Aorta (tissue), 5 donors: Measurements from ENCODE around the gene ZDHHC12. TPM values are rescaled to one million over a fixed set of nuclear protein-coding genes. Genes with fewer than 3 reads are reported as not detected.

ENCODE experiments used
- ATAC-seq: fragments of 200-7000 bp; cut with Tn5 transposase; one replicate; pipeline ENCODE4 v1.9.1; 2022; ENCODE audit warnings: moderate library complexity; ENCODE audit not compliant: low FRiP score
- DNase-seq, 2 donors: peaks; one replicate each; pipeline ENCODE4 v3.0.0-alpha.2; 2020
- H3K27ac ChIP-seq, 2 donors: one replicate each; pipeline ENCODE4 v1.5.1; 2013; ENCODE audit warnings: low read length in 2 of 2, mild to moderate bottlenecking in 2 of 2, moderate library complexity in 2 of 2, control low read depth in 1 of 2, inconsistent platforms in 1 of 2, low read depth in 1 of 2
- H3K27me3 ChIP-seq, 2 donors: one replicate each; pipeline ENCODE4 v1.6.1; 2013; ENCODE audit warnings: control low read depth in 1 of 2, low read length in 1 of 2, mild to moderate bottlenecking in 1 of 2, moderate library complexity in 1 of 2; ENCODE audit not compliant: insufficient read depth in 2 of 2, control insufficient read depth in 1 of 2
- H3K36me3 ChIP-seq, 2 donors: one replicate each; pipeline ENCODE4 v1.6.1; 2013; ENCODE audit warnings: control low read depth in 1 of 2, low read length in 1 of 2, mild to moderate bottlenecking in 1 of 2; ENCODE audit not compliant: insufficient read depth in 2 of 2, control insufficient read depth in 1 of 2
- H3K4me1 ChIP-seq, 2 donors: one replicate each; pipeline ENCODE4 v1.6.1; 2013; ENCODE audit warnings: low read length in 2 of 2, control low read depth in 1 of 2, mild to moderate bottlenecking in 1 of 2, moderate library complexity in 1 of 2; ENCODE audit not compliant: insufficient read depth in 2 of 2, control insufficient read depth in 1 of 2
- H3K4me3 ChIP-seq, 2 donors: one replicate each; pipeline ENCODE4 v1.5.1; 2013; ENCODE audit warnings: low read length in 2 of 2, control low read depth in 1 of 2, mild to moderate bottlenecking in 1 of 2
- H3K9me3 ChIP-seq: one replicate; pipeline ENCODE4 v1.6.1; 2013; ENCODE audit warnings: mild to moderate bottlenecking, low read length; ENCODE audit not compliant: control insufficient read depth
- WGBS, 2 donors: extraction: QIAGEN DNeasy Blood & Tissue Kit; methylation state at CpG; one replicate each; pipeline ENCODE4 v1.1.7; 2013; 5-methylcytosine and 5-hydroxymethylcytosine counted together
- intact Hi-C, 2 donors: fragments of 100-400 bp; cut with DNase I; formaldehyde crosslinking; loops; one replicate each; pipeline versions ENCODE4 v1.14.2 to v1.15.0; 2022
- polyA plus RNA-seq, 2 donors: library from polyadenylated mRNA; stranded (reverse); fragments of 200-250 nt; gene quantifications; one replicate each; pipeline ENCODE4 v1.2.3, GENCODE V29; 2013
- total RNA-seq, 2 donors: library from RNA; stranded (reverse); fragmentation: NEBNext Ultra II Directional; extraction: Animal tissue kit (Norgen Biotek cat#: 25700); gene quantifications; one replicate each; pipeline ENCODE4 v1.2.1, GENCODE V29; 2021
- donor health status: healthy with polysubstance abuse.
- donor health status: Bipolar disorder and iron deficiency.
- donor health status: DM: no; HTN: no; CAD: no.
- donor health status: DM: no; HTN: no; CAD: no.
- donor health status: DM: yes; HTN: yes; CAD: no.

Gene ZDHHC12
- total and polyA plus RNA-seq, 4 donors, result 11.2 to 30.9 (median 17.2) TPM

- Histone ChIP-seq H3K27ac (no peak overlapping the region), H3K9me3 (no peaks in the 10 kb centered on the region), H3K4me3 (no peak overlapping the region), H3K27me3 (no peaks in the 10 kb centered on the region), H3K4me1 (no peaks in the 10 kb centered on the region), H3K36me3 (peaks cover 0 to 2% of the 10 kb centered on the region in 2 donors)
- 29 to 35% methylated on average over 9 of the region's 9 CpGs for WGBS, 2 donors
- DNase-seq (peak in 1 of 2 donors; percentile 70), ATAC-seq (peak; percentile 27)
- intact Hi-C loops, result no loop called here
Measured at GRCh38 chr9:128733256-128733655, 9.3 kb upstream of the ZDHHC12 start.

GRCh38 chr9:128732576-128732975, 8.6 kb upstream of the ZDHHC12 start:
- 88 to 89% methylated on average over 13 of the region's 13 CpGs for WGBS, 2 donors
- H3K4me3 ChIP-seq, result no peak overlapping the region
- intact Hi-C loops, result no loop called here
- no peak for DNase-seq
- no peak overlapping the region for H3K27ac ChIP-seq
- ATAC-seq, result no peak
- no peaks in the 10 kb centered on the region for H3K4me1 ChIP-seq
- no peaks in the 10 kb centered on the region for H3K27me3 ChIP-seq
- peaks cover 0 to 2% of the 10 kb centered on the region in 2 donors for H3K36me3 ChIP-seq
- H3K9me3 ChIP-seq, result no peaks in the 10 kb centered on the region

- no peaks in the 10 kb centered on the region for H3K9me3 ChIP-seq
- H3K27me3 ChIP-seq, result no peaks in the 10 kb centered on the region
- H3K4me3 ChIP-seq, result no peak overlapping the region
- no peaks in the 10 kb centered on the region for H3K4me1 ChIP-seq
- DNase-seq (no peak), ATAC-seq (no peak)
- peaks cover 0 to 2% of the 10 kb centered on the region in 2 donors for H3K36me3 ChIP-seq
- no peak overlapping the region for H3K27ac ChIP-seq
- intact Hi-C loops, result no loop called here
- 81 to 82% methylated on average over 9 of the region's 9 CpGs for WGBS, 2 donors
Measured at GRCh38 chr9:128731691-128732090, 7.8 kb upstream of the ZDHHC12 start.

- intact Hi-C loops, result no loop called here
- no peak for DNase-seq
- WGBS, 2 donors, result 84 to 87% methylated on average over 13 of the region's 13 CpGs
Measured at GRCh38 chr9:128731093-128731492, 7.2 kb upstream of the ZDHHC12 start.

GRCh38 chr9:128729766-128730517, 6.0 kb upstream of the ZDHHC12 start:
- H3K27ac ChIP-seq, result no peak overlapping the region

More at GRCh38 chr9:128731093-128731492, 7.2 kb upstream of the ZDHHC12 start:
- no peaks in the 10 kb centered on the region for H3K4me1 ChIP-seq
- H3K9me3 ChIP-seq, result no peaks in the 10 kb centered on the region
- peaks cover 0 to 2% of the 10 kb centered on the region in 2 donors for H3K36me3 ChIP-seq
- ATAC-seq, result no peak
- H3K27me3 ChIP-seq, result no peaks in the 10 kb centered on the region
- H3K4me3 ChIP-seq, result no peak overlapping the region
- no peak overlapping the region for H3K27ac ChIP-seq

GRCh38 chr9:128729302-128729701, 5.4 kb upstream of the ZDHHC12 start:
- 72 to 74% methylated on average over 5 of the region's 5 CpGs for WGBS, 2 donors
- intact Hi-C loops, result no loop called here
- no peak overlapping the region for H3K4me3 ChIP-seq
- DNase-seq (no peak), ATAC-seq (no peak)
- no peaks in the 10 kb centered on the region for H3K4me1 ChIP-seq
- H3K27me3 ChIP-seq, result no peaks in the 10 kb centered on the region
- H3K9me3 ChIP-seq, result no peaks in the 10 kb centered on the region
- H3K27ac ChIP-seq, result no peak overlapping the region
- H3K36me3 ChIP-seq, result no peaks in the 10 kb centered on the region

More at GRCh38 chr9:128729766-128730517, 6.0 kb upstream of the ZDHHC12 start:
- WGBS, 2 donors, result 84 to 87% methylated on average over 27 of the region's 27 CpGs
- Histone ChIP-seq H3K9me3 (no peaks in the 10 kb centered on the region), H3K4me1 (no peaks in the 10 kb centered on the region), H3K27me3 (no peaks in the 10 kb centered on the region), H3K36me3 (peaks cover 0 to 1% of the 10 kb centered on the region in 2 donors), H3K4me3 (no peak overlapping the region)
- no peak for ATAC-seq
- DNase-seq, result no peak
- intact Hi-C loops, result no loop called here

GRCh38 chr9:128728298-128728697, 4.4 kb upstream of the ZDHHC12 start:
- no peaks in the 10 kb centered on the region for H3K36me3 ChIP-seq
- intact Hi-C loops, result no loop called here

DNA sequence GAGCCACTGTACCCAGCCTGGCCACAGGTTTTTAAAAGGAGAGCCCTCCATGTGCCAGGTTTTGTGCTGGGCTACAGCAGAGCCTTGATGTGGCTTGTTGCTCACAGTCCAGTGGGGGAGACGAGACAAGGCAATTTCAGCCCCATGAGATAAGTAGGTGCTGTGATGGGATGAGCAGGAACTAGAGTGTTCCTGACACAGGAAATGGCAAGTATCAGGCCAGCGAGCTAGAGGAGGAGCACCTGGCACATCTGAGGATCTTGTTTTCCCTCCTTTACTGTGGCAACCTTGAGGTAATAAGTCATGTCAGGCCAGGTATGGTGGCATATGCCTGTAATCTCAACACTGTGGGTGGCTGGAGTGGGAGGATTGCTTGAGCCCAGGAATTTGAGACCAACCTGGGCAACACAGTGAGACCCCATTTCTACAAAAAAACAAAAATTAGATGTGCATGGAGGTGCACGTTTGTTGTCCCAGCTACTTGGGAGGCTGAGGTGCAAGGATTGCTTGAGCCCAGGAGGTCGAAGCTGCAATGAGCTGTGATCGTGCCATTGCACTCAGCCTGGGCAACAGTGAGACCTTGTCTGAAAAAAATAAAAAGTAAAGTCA, 3.8 kb upstream of the ZDHHC12 start:
- intact Hi-C loops, result no loop called here

More at GRCh38 chr9:128728298-128728697, 4.4 kb upstream of the ZDHHC12 start:
- no peak overlapping the region for H3K4me3 ChIP-seq
- WGBS, 2 donors, result 58 to 63% methylated on average over 7 of the region's 7 CpGs
- H3K9me3 ChIP-seq, result no peaks in the 10 kb centered on the region
- no peak for ATAC-seq
- DNase-seq, result no peak
- H3K27ac ChIP-seq, result no peak overlapping the region
- no peaks in the 10 kb centered on the region for H3K4me1 ChIP-seq
- no peaks in the 10 kb centered on the region for H3K27me3 ChIP-seq

GRCh38 chr9:128724744-128725211, 851 bp upstream of the ZDHHC12 start:
- WGBS, 2 donors, result 22 to 30% methylated on average over 10 of the region's 10 CpGs
- ATAC-seq, result no peak
- Histone ChIP-seq H3K27me3 (no peaks in the 10 kb centered on the region), H3K4me1 (no peaks in the 10 kb centered on the region), H3K9me3 (no peaks in the 10 kb centered on the region), H3K27ac (no peak overlapping the region), H3K4me3 (peak overlapping the region; percentile 27 to 29), H3K36me3 (no peaks in the 10 kb centered on the region)
- DNase-seq, result peak; percentile 84
- intact Hi-C loops, result no loop called here

More for the DNA sequence above, 3.8 kb upstream of the ZDHHC12 start:
- Histone ChIP-seq H3K27ac (no peak overlapping the region), H3K4me3 (no peak overlapping the region), H3K4me1 (no peaks in the 10 kb centered on the region), H3K36me3 (no peaks in the 10 kb centered on the region), H3K27me3 (no peaks in the 10 kb centered on the region), H3K9me3 (no peaks in the 10 kb centered on the region)
- no peak for DNase-seq
- 87 to 88% methylated on average over 5 of the region's 5 CpGs for WGBS, 2 donors
- no peak for ATAC-seq
